ENCODE results near the gene BLVRA.
A peak's percentile ranks its signal among the peaks of the same experiment; 100 is the strongest.
"Not testable (repeated sequence)": the region's sequence is repeated elsewhere in the genome, so short reads cannot be mapped to it uniquely, and the experiment has no call there.

Gene BLVRA

GRCh38 chr7:43791665-43792064, 33.2 kb downstream of the BLVRA start:
- Mint-ChIP-seq H3K27me3 (no peaks in the 10 kb centered on the region), H3K9me3 (ENCODE audit: low read depth) (no peaks in the 10 kb centered on the region), H3K4me1 (ENCODE audit: low read depth) (no peaks in the 10 kb centered on the region), H3K4me3 (no peak overlapping the region), H3K36me3 (peaks cover 22% of the 10 kb centered on the region), H3K27ac (no peak overlapping the region)

- Mint-ChIP-seq H3K4me3 (no peak overlapping the region), H3K4me1 (ENCODE audit: low read depth) (no peaks in the 10 kb centered on the region), H3K27ac (no peak overlapping the region), H3K9me3 (ENCODE audit: low read depth) (no peaks in the 10 kb centered on the region), H3K36me3 (peaks cover 22% of the 10 kb centered on the region), H3K27me3 (no peaks in the 10 kb centered on the region)
Observed at GRCh38 chr7:43792471-43793150, 34.1 kb downstream of the BLVRA start.

GRCh38 chr7:43799605-43800004, 41.1 kb downstream of the BLVRA start:
- no peak overlapping the region for H3K27ac Mint-ChIP-seq
- H3K27me3 Mint-ChIP-seq = no peaks in the 10 kb centered on the region
- no peaks in the 10 kb centered on the region for H3K4me1 Mint-ChIP-seq (ENCODE audit: low read depth)
- no peak overlapping the region for H3K4me3 Mint-ChIP-seq
- H3K36me3 Mint-ChIP-seq = peaks cover 8% of the 10 kb centered on the region
- no peaks in the 10 kb centered on the region for H3K9me3 Mint-ChIP-seq (ENCODE audit: low read depth)

GRCh38 chr7:43803865-43804264, 45.4 kb downstream of the BLVRA start:
- no peak overlapping the region for H3K27ac Mint-ChIP-seq
- H3K9me3 Mint-ChIP-seq (ENCODE audit: low read depth) = no peaks in the 10 kb centered on the region
- H3K36me3 Mint-ChIP-seq = peaks cover 22% of the 10 kb centered on the region
- no peaks in the 10 kb centered on the region for H3K4me1 Mint-ChIP-seq (ENCODE audit: low read depth)
- no peaks in the 10 kb centered on the region for H3K27me3 Mint-ChIP-seq
- no peak overlapping the region for H3K4me3 Mint-ChIP-seq

- H3K4me1 Mint-ChIP-seq (ENCODE audit: low read depth) = no peaks in the 10 kb centered on the region
- H3K9me3 Mint-ChIP-seq (ENCODE audit: low read depth) = no peaks in the 10 kb centered on the region
- peaks cover 22% of the 10 kb centered on the region for H3K36me3 Mint-ChIP-seq
- peaks cover 2% of the 10 kb centered on the region for H3K27me3 Mint-ChIP-seq
- H3K27ac Mint-ChIP-seq = no peak overlapping the region
- H3K4me3 Mint-ChIP-seq = no peak overlapping the region
Observed at GRCh38 chr7:43808410-43808809, 49.9 kb downstream of the BLVRA start.

- not testable (repeated sequence) for H3K4me1 Mint-ChIP-seq (ENCODE audit: low read depth); H3K27ac Mint-ChIP-seq; H3K9me3 Mint-ChIP-seq (ENCODE audit: low read depth); H3K4me3 Mint-ChIP-seq; H3K27me3 Mint-ChIP-seq
- H3K36me3 Mint-ChIP-seq = peaks cover 17% of the 10 kb centered on the region
Observed at GRCh38 chr7:43810195-43810941, 51.9 kb downstream of the BLVRA start.

- H3K27ac Mint-ChIP-seq = no peak overlapping the region
- H3K4me3 Mint-ChIP-seq = no peak overlapping the region
- H3K9me3 Mint-ChIP-seq (ENCODE audit: low read depth) = no peaks in the 10 kb centered on the region
- no peaks in the 10 kb centered on the region for H3K4me1 Mint-ChIP-seq (ENCODE audit: low read depth)
- peaks cover 6% of the 10 kb centered on the region for H3K27me3 Mint-ChIP-seq
- H3K36me3 Mint-ChIP-seq = no peaks in the 10 kb centered on the region
Observed at GRCh38 chr7:43815373-43815772, 56.9 kb downstream of the BLVRA start.

- H3K9me3 Mint-ChIP-seq (ENCODE audit: low read depth); H3K27ac Mint-ChIP-seq; H3K4me1 Mint-ChIP-seq (ENCODE audit: low read depth); H3K36me3 Mint-ChIP-seq; H3K4me3 Mint-ChIP-seq; H3K27me3 Mint-ChIP-seq: not testable (repeated sequence)
Observed at GRCh38 chr7:43816046-43816797, 57.7 kb downstream of the BLVRA start.

- not testable (repeated sequence) for H3K4me3 Mint-ChIP-seq; H3K4me1 Mint-ChIP-seq (ENCODE audit: low read depth); H3K27ac Mint-ChIP-seq; H3K36me3 Mint-ChIP-seq; H3K9me3 Mint-ChIP-seq (ENCODE audit: low read depth)
- H3K27me3 Mint-ChIP-seq = peaks cover 10% of the 10 kb centered on the region
Observed at GRCh38 chr7:43823425-43823824, 64.9 kb downstream of the BLVRA start.

- H3K27me3 Mint-ChIP-seq = peaks cover 12% of the 10 kb centered on the region
- no peak overlapping the region for H3K4me3 Mint-ChIP-seq
- no peak overlapping the region for H3K27ac Mint-ChIP-seq
- no peaks in the 10 kb centered on the region for H3K9me3 Mint-ChIP-seq (ENCODE audit: low read depth)
- no peaks in the 10 kb centered on the region for H3K36me3 Mint-ChIP-seq
- H3K4me1 Mint-ChIP-seq (ENCODE audit: low read depth) = no peaks in the 10 kb centered on the region
Observed at GRCh38 chr7:43823941-43824340, 65.5 kb downstream of the BLVRA start.

GRCh38 chr7:43824513-43824912, 66.0 kb downstream of the BLVRA start:
- not testable (repeated sequence) for H3K9me3 Mint-ChIP-seq (ENCODE audit: low read depth); H3K36me3 Mint-ChIP-seq; H3K4me1 Mint-ChIP-seq (ENCODE audit: low read depth); H3K4me3 Mint-ChIP-seq; H3K27ac Mint-ChIP-seq
- H3K27me3 Mint-ChIP-seq = peaks cover 15% of the 10 kb centered on the region

- no peaks in the 10 kb centered on the region for H3K36me3 Mint-ChIP-seq
- no peaks in the 10 kb centered on the region for H3K4me1 Mint-ChIP-seq (ENCODE audit: low read depth)
- no peak overlapping the region for H3K4me3 Mint-ChIP-seq
- peaks cover 15% of the 10 kb centered on the region for H3K27me3 Mint-ChIP-seq
- H3K9me3 Mint-ChIP-seq (ENCODE audit: low read depth) = no peaks in the 10 kb centered on the region
- H3K27ac Mint-ChIP-seq = no peak overlapping the region
Observed at GRCh38 chr7:43824963-43825362, 66.5 kb downstream of the BLVRA start.

- H3K9me3 Mint-ChIP-seq (ENCODE audit: low read depth) = no peaks in the 10 kb centered on the region
- no peak overlapping the region for H3K4me3 Mint-ChIP-seq
- H3K36me3 Mint-ChIP-seq = no peaks in the 10 kb centered on the region
- no peak overlapping the region for H3K27ac Mint-ChIP-seq
- H3K4me1 Mint-ChIP-seq (ENCODE audit: low read depth) = no peaks in the 10 kb centered on the region
- peaks cover 15% of the 10 kb centered on the region for H3K27me3 Mint-ChIP-seq
Observed at GRCh38 chr7:43825391-43825808, 66.9 kb downstream of the BLVRA start.

GRCh38 chr7:43830917-43831316, 72.4 kb downstream of the BLVRA start:
- peaks cover 17% of the 10 kb centered on the region for H3K4me1 Mint-ChIP-seq (ENCODE audit: low read depth)
- not testable (repeated sequence) for H3K27ac Mint-ChIP-seq; H3K27me3 Mint-ChIP-seq; H3K9me3 Mint-ChIP-seq (ENCODE audit: low read depth); H3K4me3 Mint-ChIP-seq
- peaks cover 10% of the 10 kb centered on the region for H3K36me3 Mint-ChIP-seq

- Mint-ChIP-seq H3K36me3 (peaks cover 10% of the 10 kb centered on the region), H3K4me1 (ENCODE audit: low read depth) (peaks cover 22% of the 10 kb centered on the region), H3K9me3 (ENCODE audit: low read depth) (peaks cover 7% of the 10 kb centered on the region)
Observed at GRCh38 chr7:43834463-43835251, 76.2 kb downstream of the BLVRA start.

More at GRCh38 chr7:43834463-43835251, 76.2 kb downstream of the BLVRA start:
- Mint-ChIP-seq H3K4me3 (peak overlapping the region; percentile 82), H3K27ac (peak overlapping the region; percentile 95), H3K27me3 (no peaks in the 10 kb centered on the region)
